ENCODE data around the gene PALLD.
"Not testable (repeated sequence)": the region's sequence is repeated elsewhere in the genome, so short reads cannot be mapped to it uniquely, and the experiment has no call there.

The PALLD gene

DNA sequence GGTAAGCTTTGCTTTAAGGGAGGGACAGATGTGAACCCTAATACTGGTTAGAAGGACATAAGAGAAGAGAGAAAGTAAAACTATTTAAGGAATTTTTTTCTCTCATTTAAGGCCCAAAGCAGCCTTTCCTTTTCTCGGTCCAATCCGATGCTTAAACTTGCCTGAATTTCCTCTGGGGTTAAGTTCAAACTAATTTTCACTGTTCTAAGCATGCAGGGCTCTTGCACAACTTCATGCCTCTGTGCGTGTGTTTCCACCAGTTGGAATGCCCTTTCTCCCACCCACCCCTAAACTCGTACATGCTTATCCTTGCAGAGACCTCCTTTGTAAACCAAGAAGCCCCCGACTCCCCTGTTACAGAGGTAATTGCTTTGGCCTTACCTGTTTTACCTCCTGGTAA is 308.5 kb downstream of the PALLD start:
- no peak for DNase-seq

DNA sequence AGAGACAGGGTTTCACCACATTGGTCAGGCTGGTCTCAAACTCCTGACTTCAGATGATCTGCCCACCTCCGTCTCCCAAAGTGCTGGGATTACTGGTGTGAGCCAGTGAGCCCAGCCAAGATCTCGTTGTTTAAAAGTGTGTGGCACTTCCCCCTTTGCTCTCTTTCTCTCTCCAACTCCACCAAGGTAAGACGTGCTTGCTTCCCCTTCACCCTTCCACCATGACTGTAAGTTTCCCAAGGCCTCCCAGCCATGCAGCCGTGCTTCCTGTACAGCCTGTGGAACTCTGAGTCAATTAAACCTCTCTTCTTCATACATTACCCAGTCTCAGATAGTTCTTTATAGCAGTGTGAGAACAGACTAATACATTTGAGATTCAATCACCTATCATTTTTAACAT is 309.4 kb downstream of the PALLD start:
- DNase-seq: not testable (repeated sequence)

DNA sequence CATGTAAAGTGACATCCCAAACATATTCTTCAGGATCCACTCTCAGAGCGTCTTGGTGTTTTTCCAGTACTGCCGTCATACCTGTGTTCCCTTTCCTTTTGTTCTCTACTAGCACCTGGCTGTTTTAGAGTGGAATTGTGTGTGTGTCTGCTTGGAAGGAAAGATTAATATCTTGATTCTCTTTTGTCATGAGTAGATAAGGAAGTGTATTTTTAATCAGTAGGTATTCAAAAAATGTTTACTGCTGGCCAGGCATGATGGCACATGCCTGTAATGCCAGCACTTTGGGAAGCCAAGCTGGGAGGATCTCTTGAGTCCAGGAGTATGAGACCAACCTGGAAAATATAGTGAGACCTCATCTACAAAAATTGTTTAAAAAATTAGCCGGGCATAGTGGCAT is 314.4 kb downstream of the PALLD start:
- DNase-seq: no peak

DNA sequence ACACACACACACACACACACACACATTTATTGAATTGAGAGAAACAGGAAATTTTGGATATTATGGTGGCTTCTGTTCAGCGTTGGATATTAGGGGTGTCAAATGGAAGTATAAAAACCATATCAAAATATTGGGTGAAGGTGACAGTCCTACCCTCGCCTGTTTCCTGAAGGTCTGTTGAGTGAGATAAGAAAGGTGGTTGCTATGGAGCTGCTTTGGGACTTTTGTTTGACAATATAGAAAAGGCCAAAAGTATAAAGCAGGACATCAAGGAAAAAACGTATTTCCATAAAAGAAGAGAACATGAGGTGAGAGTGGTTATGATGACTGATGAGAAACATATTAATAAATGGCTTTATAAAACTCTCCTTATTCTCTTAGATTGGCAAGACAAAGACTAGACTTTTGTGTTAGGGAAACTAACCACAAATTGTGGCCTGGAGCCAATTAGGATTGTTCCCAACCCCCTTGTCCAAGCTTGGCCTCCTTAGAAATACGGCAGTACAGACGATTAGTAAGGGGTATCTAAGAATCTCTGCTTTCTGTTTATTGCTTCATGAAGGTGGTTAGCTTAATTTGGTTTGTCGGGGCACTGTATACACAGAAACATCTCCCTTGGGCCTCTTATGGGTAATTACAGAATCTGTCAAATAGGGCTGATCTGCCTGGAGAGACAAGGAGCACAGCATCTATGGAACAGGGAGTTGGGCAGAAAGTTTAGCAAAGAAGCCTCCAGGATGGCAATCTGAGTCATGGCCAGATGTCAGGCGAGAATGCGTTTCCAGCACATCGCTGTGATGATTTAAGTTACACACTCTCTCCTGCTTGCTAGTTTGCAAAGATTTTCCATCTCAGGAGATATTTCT is 315.2 kb downstream of the PALLD start:
- DNase-seq: no peak

DNA sequence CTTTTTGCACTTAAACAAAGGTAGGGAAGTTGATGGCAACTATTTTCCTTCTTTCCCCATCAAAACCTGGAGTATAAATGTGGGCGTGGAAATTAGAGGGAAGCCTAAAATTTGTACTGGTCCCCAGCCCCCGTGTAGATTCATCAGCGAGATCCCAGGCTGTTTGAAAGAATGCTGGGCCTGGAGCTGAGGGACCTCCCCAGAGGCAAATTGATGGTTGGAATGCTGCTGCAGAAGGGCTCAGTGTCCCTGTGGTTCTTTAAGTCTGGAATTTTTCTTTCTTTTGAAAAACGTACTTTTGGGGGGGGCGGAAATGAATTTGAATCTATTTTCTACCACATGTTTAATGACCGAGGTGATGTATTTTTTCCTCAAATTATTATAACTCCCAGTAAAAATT is 316.0 kb downstream of the PALLD start:
- no peak for DNase-seq

DNA sequence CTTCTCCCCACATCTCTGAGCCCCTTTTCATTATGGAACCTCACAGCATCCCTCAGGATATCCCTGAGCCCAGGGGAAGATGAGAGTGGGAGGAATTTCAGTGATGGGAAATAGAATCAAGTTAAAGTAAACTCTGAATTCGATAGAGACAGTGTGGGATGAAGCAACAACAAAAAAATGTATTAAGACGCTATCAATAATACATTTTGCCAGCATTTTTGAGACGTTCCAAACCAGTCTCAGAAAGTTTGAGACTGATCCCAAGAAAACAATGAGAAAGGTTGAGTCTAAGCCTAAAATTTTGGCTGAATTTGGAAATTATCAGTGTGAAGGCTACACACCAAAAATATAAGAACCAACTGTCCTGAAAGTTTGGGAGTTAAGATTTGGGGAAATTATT is 317.0 kb downstream of the PALLD start:
- DNase-seq: no peak

DNA sequence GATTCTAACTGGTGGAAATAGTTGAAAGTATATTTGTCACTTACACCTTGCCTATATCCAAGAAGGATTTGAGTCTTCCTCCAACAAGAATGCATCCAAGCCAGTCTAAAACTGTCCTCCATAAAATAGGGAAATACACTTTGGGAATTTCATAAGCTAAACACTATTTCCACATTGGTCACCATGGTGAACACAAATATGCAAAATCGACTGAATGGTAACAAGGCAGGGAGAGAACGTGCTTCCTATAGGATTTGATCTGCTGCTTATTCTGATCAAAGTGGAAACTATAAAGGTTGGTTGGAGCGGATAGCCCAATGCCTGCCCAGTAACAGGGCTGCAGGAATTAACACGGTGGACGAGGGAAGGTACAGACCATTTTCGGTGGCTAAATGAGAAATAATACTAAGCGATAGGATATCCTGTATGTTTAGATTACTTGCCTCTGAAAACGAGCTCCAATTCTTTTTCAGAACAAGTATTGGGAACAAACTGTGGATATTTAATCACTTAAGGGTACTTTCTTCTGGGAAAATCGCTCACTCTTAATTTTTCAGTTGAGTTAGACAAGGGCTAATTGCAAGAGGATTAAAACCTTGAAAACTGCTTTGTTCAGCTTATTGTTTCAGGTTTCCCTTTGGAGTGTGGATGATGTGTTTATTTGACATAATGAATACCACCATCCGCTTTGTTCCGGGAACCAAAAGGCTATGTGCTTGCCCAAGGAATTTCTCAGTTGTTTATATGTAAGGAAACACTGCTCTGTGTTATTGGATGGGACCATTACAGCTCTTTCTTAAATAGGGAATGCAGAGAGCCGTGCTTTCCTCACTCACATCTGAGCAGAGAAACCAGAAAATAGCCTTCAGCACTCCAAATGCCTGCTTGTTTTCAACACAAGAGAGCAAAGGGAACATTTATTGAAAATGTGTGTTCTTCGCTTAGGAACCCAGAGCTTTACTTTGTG is 318.8 kb downstream of the PALLD start:
- no peak for DNase-seq

DNA sequence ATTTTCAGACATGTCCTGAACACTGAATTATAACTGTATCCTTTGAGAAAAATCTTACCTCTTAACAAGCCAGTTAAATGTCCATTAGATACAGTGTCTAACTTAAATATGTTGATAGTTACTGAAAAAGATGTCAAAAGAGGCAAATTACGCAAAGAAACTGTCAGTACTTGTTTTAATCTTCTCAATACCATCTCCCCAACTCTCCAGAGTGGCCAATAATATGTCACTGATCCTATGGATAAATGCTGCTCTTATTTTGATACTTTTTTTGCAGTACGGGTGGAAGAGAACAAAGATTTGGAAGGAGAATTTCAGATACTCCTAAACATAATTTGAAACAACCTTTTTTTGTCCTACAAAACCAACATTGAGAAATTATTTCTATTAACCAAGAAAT is 320.5 kb downstream of the PALLD start:
- no peak for DNase-seq

DNA sequence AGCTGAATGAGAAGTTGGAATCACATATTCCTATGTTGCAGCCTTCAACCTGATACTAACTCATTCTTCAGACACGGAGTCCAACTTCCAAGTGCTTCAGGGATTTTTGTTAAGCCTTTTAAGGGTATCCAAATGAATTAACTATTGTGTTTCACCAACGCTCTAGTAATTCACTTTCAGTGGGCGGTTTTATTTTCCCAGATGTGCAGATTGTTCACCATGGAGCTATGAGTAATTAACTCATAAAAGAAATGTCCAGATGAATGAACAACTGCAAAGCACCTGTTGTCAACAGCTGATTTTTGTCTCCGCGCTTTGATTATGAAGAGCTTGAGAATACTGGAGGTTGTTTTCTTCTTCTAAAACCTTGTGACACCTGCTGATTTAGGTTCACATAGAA is 325.6 kb downstream of the PALLD start:
- no peak for DNase-seq

DNA sequence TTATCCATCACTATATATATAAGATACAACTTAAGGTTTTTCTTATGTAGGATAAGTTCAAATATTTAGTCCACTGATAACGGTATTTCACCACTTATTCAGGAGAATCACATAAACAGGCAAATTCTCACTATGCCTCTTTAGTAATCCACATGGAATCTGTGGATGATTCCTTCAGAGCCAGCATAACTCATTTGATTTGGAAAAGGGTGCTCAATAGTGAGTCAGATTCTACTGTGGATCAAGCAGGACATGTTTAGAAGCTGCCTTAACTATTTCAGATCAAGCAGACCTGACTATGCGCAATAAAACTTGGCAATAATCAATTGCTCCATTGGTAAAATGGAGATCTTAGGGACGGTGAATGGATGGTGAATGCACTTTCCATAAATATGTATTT is 329.1 kb downstream of the PALLD start:
- no peak for DNase-seq

DNA sequence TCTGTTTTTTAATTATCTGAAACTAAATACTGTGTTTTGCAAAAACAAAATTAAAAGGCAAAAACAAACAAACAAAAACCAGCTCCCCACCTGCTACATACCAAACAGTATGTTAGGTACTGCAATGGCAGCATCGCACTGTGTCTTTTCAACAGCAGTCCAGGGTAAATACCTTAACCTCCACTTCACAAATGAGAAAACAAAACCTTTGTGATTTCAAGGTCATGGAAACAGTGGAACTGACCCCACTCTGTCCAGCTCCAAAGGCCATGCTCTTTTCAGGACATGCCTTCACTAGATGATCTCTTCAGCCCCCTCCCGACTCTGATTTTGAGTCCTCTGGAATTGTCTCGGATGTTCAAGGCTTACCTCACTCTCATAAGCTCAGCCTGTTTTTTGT is 329.8 kb downstream of the PALLD start:
- DNase-seq: no peak

DNA sequence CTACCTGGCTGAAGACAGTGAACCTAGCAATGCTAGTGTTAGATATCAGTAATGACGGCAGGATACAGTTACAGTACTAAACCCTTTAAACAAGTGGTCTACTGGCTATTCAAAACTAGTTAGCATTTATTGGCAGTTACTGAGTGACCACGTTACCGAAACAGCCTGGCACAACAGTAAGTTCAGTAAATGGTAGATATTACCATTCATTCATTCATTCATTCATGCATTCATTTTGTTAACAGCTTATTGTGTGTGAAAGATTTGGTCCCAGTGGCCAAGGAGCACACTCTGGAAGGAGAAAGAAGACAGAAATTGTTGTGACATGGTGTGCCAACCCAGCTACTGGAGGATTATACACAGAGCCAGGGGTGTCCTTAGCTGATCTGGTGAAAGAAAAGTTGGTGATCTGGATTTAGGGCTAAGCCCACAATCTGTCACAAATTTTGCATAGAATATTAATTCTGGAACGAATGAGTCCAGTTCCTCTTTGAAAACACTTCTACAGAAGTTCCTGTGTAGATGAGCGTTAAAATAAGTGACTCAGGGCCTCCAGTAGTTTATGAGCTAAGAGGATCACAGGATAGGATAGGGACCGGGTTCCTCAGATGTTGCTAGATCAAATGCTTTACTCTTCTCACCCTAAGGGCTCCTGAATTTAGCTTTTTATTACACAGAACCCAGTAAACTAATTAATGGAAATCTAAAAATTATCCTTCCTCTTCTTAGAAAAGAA is 334.1 kb downstream of the PALLD start:
- DNase-seq: no peak

DNA sequence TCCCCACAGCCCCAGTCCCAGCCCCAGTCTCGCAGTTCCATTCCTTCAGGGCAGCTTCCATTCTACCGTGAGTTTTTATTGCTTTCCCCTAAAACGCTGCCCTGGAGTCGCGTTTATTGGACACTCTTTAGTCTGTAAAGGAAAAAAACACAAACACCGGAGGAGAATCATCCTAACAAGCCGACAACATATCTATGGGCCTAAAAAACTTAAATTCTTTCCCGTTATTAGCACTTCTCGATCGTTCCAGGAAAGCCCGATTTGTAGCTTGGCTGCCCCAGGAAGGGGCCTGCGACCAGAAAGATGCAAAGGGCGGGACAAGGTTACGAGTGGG is 334.7 kb downstream of the PALLD start:
- DNase-seq: no peak

DNA sequence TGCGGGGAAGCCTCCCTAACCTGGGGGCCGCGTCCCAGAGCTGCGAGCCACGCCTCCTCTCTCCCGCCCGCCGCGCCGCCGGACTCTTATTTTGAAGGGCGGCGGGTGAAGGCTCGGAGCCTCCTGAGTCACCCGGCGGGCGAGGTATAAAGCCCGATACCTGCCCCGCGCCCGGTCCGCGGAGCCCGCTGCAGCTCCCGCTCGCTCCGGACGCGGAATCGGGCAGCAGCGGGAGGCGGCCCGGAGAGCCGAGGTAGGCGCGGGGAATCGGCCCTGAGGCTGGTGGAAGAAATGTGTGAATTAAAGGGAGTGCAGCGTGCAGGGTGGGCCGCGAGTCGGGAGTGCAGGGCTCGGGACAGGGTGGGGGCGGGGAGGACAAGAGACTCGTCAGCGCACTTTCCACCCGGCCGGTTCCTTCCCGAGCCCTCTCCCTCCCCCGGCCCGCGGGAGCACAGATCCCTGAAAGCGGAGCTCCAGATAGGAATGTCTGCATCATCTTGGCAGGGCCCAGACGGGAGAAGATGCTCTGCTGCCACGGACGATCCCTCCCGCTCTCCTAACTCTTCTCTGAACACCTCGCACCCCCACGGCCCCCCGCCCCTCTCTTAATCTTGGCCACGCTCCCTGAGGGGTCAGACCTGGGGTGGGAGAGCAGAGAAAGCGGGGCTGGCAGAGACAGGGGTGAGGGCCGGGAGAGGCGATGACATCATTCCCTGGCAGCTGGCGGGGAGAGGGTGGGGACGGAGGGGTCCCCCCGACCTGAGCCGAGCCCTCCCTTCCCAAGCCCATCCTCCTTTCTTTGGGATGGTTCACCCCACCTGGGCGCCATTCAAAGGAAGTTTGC is 335.3 kb downstream of the PALLD start:
- peak; percentile 41 for DNase-seq

DNA sequence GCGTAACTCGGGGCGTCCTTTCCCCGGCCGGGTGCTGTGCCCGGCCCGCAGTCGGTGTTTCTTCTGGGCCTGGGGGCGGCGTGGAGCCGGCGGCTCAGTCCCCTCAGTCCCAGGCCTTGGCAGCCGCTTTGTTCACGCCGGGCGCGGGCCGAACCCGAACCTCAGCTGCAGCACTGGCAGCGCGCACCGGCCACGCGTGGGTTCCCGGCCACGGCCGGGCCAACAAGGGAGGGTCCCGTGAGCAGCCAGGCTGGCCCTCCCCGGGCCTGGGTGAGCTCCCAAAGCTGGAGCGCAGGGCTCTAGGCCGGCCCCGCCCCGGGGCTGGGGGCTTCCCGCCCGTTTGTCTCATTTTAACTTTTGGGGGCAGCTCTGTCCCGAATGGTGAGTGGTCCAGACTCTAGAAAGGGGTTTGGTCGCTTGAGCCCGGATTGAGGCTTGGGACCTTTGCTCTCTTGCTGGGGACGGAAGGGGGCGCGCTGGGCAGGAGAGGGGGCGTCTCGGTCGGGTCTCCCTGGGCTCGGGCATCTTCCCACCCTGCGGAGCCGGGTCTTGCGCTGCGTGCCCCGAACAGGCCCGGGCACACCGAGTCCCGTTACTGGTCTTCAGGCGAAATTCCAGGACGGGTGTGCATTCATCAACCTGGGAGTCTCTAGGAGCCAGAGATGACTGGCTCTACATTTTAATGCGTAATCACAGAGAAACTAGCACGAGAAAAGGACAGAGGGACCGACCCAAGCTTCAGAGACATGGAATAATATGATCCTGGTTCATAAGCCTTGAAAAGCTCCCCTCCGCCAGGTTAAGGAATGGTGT is 336.1 kb downstream of the PALLD start:
- DNase-seq: no peak

DNA sequence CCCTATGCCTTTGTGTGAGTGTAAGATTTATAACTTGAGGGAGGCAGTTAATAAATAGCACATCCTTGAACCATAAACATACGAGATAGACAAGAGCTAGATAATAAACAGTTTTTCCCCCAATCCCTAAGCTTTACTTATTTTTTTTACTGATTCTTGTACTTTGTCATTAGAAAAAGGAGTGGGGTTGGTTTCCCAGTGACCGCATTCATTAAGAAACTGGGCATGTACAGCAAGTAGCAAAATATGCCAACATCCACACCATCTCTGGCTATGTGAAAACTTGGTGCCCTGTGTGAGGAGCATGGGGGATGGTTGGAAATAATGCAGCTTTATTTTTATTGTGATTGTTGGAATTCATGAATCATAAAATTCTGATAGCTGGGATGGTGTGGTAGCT is 337.0 kb downstream of the PALLD start:
- DNase-seq: no peak

DNA sequence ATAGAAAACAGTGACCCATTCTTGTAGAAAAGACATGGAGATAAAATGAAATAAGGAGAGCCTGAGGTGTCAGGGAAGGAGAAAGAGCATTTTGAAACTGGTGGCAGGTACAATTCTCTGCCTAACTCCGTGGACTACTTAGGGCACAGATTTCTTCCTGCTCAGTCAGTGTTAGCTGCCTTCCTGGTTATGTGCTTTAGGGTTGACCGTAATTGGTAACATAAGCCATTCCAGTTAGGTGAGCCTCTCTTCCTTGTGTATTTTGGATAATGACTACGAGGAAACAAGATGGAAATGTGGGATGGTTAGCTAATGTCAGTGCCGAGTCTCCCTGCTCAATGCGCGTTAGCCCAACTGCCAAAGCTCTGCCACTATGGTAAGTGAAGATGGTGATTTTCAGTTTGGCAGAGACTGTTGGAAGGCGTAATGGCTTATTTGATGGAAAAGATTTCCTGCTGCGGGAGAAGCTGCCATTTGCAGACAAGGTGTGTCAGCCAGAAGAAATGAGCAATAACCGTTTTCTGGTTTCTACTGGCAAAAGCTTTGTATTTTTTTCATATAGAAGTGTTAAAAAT is 339.1 kb downstream of the PALLD start:
- no peak for DNase-seq

DNA sequence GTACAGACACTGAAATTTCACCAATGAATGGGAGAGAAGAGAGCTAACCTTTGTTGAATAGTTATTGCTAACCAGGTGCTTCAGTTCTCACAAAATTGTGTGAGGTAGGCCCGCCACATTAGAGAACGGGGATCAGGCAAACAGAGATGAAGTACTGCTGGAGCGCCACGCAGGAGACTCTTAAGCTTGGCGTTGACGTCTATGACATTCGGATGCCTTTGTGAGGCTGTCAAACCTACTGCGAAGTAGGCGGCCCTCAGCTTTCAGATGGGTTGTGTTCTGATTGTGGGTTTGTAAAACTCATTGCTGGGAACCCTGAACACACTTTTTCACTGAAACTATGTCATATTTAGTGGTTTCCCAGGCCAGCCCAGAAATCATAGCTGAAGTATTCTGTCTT is 339.6 kb downstream of the PALLD start:
- DNase-seq: no peak

DNA sequence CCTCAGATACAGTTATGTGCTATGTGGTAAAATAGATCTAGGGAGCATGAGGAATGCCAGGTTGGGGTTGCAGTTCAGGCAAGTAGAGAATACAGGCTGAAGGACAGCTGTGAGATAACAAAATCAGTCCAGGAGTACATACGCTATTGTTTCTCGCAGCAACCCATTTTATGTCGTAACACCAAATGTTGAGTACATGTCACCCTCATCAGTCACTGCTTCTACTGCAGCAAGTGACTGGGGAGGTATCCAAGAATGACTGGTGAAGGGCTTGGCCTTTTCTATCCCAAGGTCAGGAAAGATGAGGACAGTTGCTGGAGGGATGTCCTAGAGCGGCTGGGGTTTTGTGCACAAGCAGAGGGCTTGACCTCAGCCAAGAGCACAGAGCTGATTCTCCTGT is 341.1 kb downstream of the PALLD start:
- DNase-seq: no peak

DNA sequence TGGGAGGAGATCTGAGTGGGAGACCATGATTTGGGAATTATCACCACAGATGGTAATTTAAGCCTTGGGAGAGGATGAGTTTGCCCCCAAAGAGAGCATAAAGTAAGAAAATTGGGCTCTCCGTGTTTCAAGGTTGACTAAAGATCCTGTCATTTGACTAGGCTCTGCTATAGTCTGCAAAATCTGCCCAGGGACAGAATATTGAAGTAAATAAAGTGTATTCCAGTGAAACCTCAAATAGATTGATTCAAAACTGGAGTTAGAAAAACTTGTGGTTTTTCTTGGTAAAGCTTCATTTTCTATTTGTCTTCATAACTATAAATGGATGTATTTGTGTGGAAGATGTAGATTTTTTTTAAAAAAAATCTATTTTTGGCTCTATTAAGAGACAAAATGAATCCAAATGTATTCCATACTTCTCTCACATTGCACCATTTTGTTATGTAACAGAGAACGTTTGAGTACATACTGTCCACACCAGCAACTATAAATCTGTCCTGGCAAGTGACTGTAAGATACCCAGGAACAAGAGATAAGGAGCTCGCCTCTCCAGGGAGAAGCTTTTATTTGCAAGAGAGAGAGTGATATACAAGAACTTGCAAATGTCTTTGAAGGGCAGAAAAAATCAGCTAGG is 343.0 kb downstream of the PALLD start:
- DNase-seq: no peak

DNA sequence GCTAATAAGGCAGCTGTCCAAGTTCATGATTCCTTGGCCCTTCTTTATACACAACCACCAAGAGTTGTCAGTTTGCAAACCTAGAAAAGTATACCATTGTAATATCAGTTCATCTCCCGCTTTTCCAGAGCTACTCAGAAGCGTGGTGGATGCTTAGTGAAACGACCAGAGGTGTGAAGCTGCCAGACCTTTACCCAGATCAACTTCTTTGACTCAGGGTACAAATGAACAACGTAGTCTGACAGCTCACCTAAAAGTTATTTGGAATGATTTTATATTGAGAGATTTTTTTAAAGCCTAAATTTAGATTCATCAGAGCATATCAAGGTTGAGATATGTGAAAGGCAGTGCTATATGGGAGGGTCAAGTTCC is 343.5 kb downstream of the PALLD start:
- no peak for DNase-seq
